Spleen (tissue), 11 donors: ENCODE measurements around the gene HAUS1. TPM values are rescaled to one million over a fixed set of nuclear protein-coding genes. Genes with fewer than 3 reads are reported as not detected.

ENCODE experiments used
- DNase-seq: peaks from one replicate; pipeline ENCODE4 v3.0.0-alpha.2; 2020
- H3K27ac ChIP-seq, 8 donors: fragments of 200-600 bp; sonication (generic) in 7 of 8; 1 replicate in 4 of 8; 2 replicates in 4 of 8; pipeline versions ENCODE4 v1.5.0 to v1.8.0; 2016 to 2021; ENCODE audit warnings: inconsistent platforms in 4 of 8, mild to moderate bottlenecking in 4 of 8, moderate library complexity in 1 of 8
- H3K27me3 ChIP-seq, 7 donors: fragments of 200-600 bp; sonication (generic) in 6 of 7; replicated peaks in 1 of 7; 1 replicate in 4 of 7; 2 replicates in 3 of 7; pipeline versions ENCODE4 v1.5.0 to v1.8.0; 2016 to 2021; ENCODE audit warnings: inconsistent platforms in 3 of 7, mild to moderate bottlenecking in 1 of 7
- H3K36me3 ChIP-seq, 6 donors: fragments of 200-600 bp; sonication (generic) in 5 of 6; 1 replicate in 4 of 6; 2 replicates in 2 of 6; pipeline versions ENCODE4 v1.5.0 to v1.8.0; 2016 to 2021; ENCODE audit warnings: inconsistent platforms in 2 of 6
- H3K4me1 ChIP-seq, 6 donors: fragments of 200-600 bp; sonication (generic) in 5 of 6; 1 replicate in 3 of 6; 2 replicates in 3 of 6; pipeline versions ENCODE4 v1.5.0 to v1.8.0; 2016 to 2021; ENCODE audit warnings: inconsistent platforms in 3 of 6
- H3K4me3 ChIP-seq, 8 donors: fragments of 200-600 bp; sonication (generic) in 7 of 8; 1 replicate in 4 of 8; 2 replicates in 4 of 8; pipeline versions ENCODE4 v1.5.0 to v1.8.0; 2016 to 2021; ENCODE audit warnings: inconsistent platforms in 4 of 8, mild to moderate bottlenecking in 4 of 8, moderate library complexity in 2 of 8
- H3K9me3 ChIP-seq, 8 donors: fragments of 200-600 bp; sonication (generic) in 7 of 8; 1 replicate in 4 of 8; 2 replicates in 4 of 8; pipeline versions ENCODE4 v1.5.0 to v1.8.0; 2016 to 2021; ENCODE audit warnings: inconsistent platforms in 4 of 8
- CTCF ChIP-seq, 11 experiments: fragments of 200-600 bp in 7 of 11; fragments of 450-650 bp in 4 of 11; sonication (generic) in 4 of 11; IDR thresholded peaks in 8 of 11; conservative IDR thresholded peaks in 3 of 11; 1 replicate in 7 of 11; 2 replicates in 4 of 11; pipeline versions ENCODE4 v1.4.0 to v1.8.0; 2016 to 2021; ENCODE audit warnings: antibody characterized with exemption in 11 of 11, inconsistent platforms in 4 of 11, mild to moderate bottlenecking in 1 of 11
- POLR2A ChIP-seq, 3 donors: fragments of 450-650 bp; IDR thresholded peaks; one replicate each; pipeline ENCODE4 v1.5.1; 2017; ENCODE audit warnings: antibody characterized with exemption in 3 of 3, mild to moderate bottlenecking in 1 of 3
- POLR2AphosphoS5 ChIP-seq, 3 donors: sonication (generic); formaldehyde crosslinking; IDR thresholded peaks; one replicate each; pipeline ENCODE4 v1.5.1; 2017; ENCODE audit warnings: antibody characterized with exemption in 3 of 3
- WGBS, 5 donors: extraction: QIAGEN DNeasy Blood & Tissue Kit in 3 of 5; methylation state at CpG; one replicate each; pipeline versions ENCODE4 v1.1.5 to v1.1.7; 2013 to 2018; 5-methylcytosine and 5-hydroxymethylcytosine counted together
- intact Hi-C: fragments of 100-400 bp; cut with DNase I; formaldehyde crosslinking; loops from one replicate; pipeline ENCODE4 v1.15.0; 2023; ENCODE audit warnings: low total_unique reads
- polyA plus RNA-seq, 3 donors: library from polyadenylated mRNA; stranded (reverse); fragments of 200-250 nt; gene quantifications; one replicate each; pipeline ENCODE4 v1.2.1, GENCODE V29; 2013
- total RNA-seq, 7 donors: library from RNA; depleted of rRNA in 3 of 7; stranded (reverse); fragments of >200 nt in 3 of 7; fragmentation: NEBNext Ultra II Directional in 4 of 7; extraction: Animal tissue kit (Norgen Biotek cat#: 25700) in 4 of 7; gene quantifications; one replicate each; pipeline versions ENCODE4 v1.1.0 to v1.2.1, GENCODE V29; 2016 to 2021
- donor health status: healthy with polysubstance abuse.
- donor health status: DM: no; HTN: no; CAD: no; lungs with moderate emphysema.
- donor health status: DM: no; HTN: no; CAD: no.
- donor health status: Bipolar disorder and iron deficiency.
- donor health status: healthy.
- donor health status: DM: no; HTN: no; CAD: no.
- donor health status: DM: yes; HTN: yes; CAD: no.

HAUS1 gene
- total and polyA plus RNA-seq, 10 donors = 15.6 to 44.9 (median 18.7) TPM

DNA sequence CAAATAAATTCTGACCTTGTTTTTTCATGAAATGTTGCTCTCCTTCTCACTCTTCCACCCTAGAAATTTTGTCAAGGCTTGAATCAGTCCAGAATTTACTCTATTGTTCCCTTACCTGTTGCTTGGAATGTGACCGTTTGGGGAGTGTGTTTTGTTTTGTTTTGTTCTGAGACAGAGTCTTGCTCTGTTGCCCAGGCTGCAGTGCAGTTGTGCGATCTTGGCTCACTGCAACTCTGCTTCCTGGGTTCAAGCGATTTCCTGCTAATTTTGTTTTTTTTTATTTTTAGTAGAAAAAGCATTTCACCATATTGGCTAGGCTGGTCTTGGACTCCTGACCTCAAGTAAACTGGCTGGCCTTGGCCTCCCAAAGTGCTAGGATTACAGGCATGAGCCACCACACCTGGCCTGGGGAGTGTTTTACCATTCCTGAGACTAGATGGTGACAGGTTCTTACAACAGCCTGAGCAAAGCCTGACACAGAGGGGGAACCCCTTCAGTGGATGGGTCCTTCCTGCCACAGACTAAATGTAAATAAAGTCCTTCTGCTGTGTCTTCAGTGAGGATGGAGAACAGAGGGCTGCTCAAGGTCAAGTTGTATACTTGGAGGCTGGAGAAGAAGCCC lies 52.0 kb downstream of the HAUS1 start:
- 36 to 63% (median 52%) methylated on average over 3 of the region's 3 CpGs for WGBS, 5 donors
- H3K27ac ChIP-seq = peak overlapping the region in 4 of 8 donors; percentile 38 to 48 (median 40)
- no peaks in the 10 kb centered on the region for H3K9me3 ChIP-seq
- peaks cover 0 to 23% (median 4%) of the 10 kb centered on the region in 6 donors for H3K4me1 ChIP-seq
- no peak for DNase-seq
- no peaks in the 10 kb centered on the region for H3K36me3 ChIP-seq
- no peak overlapping the region for H3K4me3 ChIP-seq
- H3K27me3 ChIP-seq = no peaks in the 10 kb centered on the region
- TF ChIP-seq CTCF (IDR thresholded peaks at IDR 0.05 in 8 of 11, conservative IDR thresholded peaks at IDR 0.05 in 3 of 11) = no peak
- TF ChIP-seq POLR2A (IDR thresholded peaks at IDR 0.05) = no peak
- no peak for TF ChIP-seq POLR2AphosphoS5 (IDR thresholded peaks at IDR 0.05)
- intact Hi-C loops = loop anchor here (5.0 kb wide), 1 partner anchor 516 kb away; no protein-coding TSS in a partner anchor

- Histone ChIP-seq H3K36me3 (no peaks in the 10 kb centered on the region), H3K9me3 (no peaks in the 10 kb centered on the region), H3K4me3 (no peak overlapping the region), H3K27me3 (no peaks in the 10 kb centered on the region), H3K4me1 (peaks cover 0 to 23% (median 4%) of the 10 kb centered on the region in 6 donors), H3K27ac (peak overlapping the region in 4 of 8 donors; percentile 38 to 48 (median 40))
- 86 to 94% (median 92%) methylated on average over 3 of the region's 3 CpGs for WGBS, 5 donors
- TF ChIP-seq POLR2AphosphoS5 (IDR thresholded peaks at IDR 0.05) = no peak
- no peak for TF ChIP-seq CTCF (IDR thresholded peaks at IDR 0.05 in 8 of 11, conservative IDR thresholded peaks at IDR 0.05 in 3 of 11)
- no peak for TF ChIP-seq POLR2A (IDR thresholded peaks at IDR 0.05)
- intact Hi-C loops = loop anchor here (5.0 kb wide), 1 partner anchor 515 kb away; no protein-coding TSS in a partner anchor
- no peak for DNase-seq
These were observed 52.7 kb downstream of the HAUS1 start for GRCh38 chr18:46156843-46157242.

DNA sequence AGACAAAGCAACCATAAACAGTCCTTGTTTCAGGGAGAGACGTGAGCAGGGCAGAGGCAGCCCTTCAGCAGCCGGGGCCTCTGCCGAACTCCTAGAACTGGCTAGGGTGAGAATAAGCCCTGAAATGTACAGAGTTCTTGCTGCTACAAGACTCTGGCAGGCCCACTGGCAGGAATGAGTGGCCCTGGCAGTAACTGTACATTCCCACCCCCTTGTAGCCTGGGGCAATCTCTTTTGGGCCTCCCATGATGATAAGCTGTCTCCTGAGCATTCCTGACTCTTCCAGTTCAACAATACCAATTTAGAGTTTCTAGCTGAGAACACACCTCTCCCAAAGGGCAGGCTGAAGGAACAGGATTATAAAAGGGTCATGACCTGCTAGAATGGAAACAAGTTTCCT lies 54.3 kb downstream of the HAUS1 start:
- no peak for DNase-seq
- intact Hi-C loops = loop anchor here (5.0 kb wide), 1 partner anchor 514 kb away; no protein-coding TSS in a partner anchor

More for the DNA sequence above, 54.3 kb downstream of the HAUS1 start:
- 92 to 100% (median 96%) methylated on average over 3 of the region's 3 CpGs for WGBS, 5 donors
- Histone ChIP-seq H3K27ac (no peak overlapping the region), H3K4me3 (no peak overlapping the region), H3K4me1 (peaks cover 0 to 23% (median 4%) of the 10 kb centered on the region in 6 donors), H3K27me3 (no peaks in the 10 kb centered on the region), H3K36me3 (no peaks in the 10 kb centered on the region), H3K9me3 (no peaks in the 10 kb centered on the region)
- TF ChIP-seq POLR2AphosphoS5 (IDR thresholded peaks at IDR 0.05) (no peak), CTCF (IDR thresholded peaks at IDR 0.05 in 8 of 11, conservative IDR thresholded peaks at IDR 0.05 in 3 of 11) (no peak), POLR2A (IDR thresholded peaks at IDR 0.05) (no peak)
